ENCODE data around the gene MEGF10.

Gene MEGF10

GRCh38 chr5:127331890-127332649, 41.5 kb downstream of the MEGF10 start:
- no peak for DNase-seq

GRCh38 chr5:127333483-127333882, 42.9 kb downstream of the MEGF10 start:
- DNase-seq = no peak

- DNase-seq = no peak
Measured at GRCh38 chr5:127335381-127335780, 44.8 kb downstream of the MEGF10 start.

GRCh38 chr5:127337876-127338275, 47.3 kb downstream of the MEGF10 start:
- DNase-seq = no peak

GRCh38 chr5:127338501-127338900, 47.9 kb downstream of the MEGF10 start:
- no peak for DNase-seq

- no peak for DNase-seq
Measured at GRCh38 chr5:127340606-127341005, 50.0 kb downstream of the MEGF10 start.

- DNase-seq = no peak
Measured at GRCh38 chr5:127342364-127342763, 51.8 kb downstream of the MEGF10 start.

GRCh38 chr5:127343313-127343712, 52.7 kb downstream of the MEGF10 start:
- no peak for DNase-seq

- no peak for DNase-seq
Measured at GRCh38 chr5:127343866-127344265, 53.3 kb downstream of the MEGF10 start.

- no peak for DNase-seq
Measured at GRCh38 chr5:127344931-127345330, 54.3 kb downstream of the MEGF10 start.

- DNase-seq = no peak
Measured at GRCh38 chr5:127351418-127351817, 60.8 kb downstream of the MEGF10 start.

GRCh38 chr5:127352068-127352467, 61.5 kb downstream of the MEGF10 start:
- DNase-seq = no peak

GRCh38 chr5:127353327-127353726, 62.7 kb downstream of the MEGF10 start:
- DNase-seq = no peak

GRCh38 chr5:127353796-127354195, 63.2 kb downstream of the MEGF10 start:
- no peak for DNase-seq

GRCh38 chr5:127355337-127355736, 64.7 kb downstream of the MEGF10 start:
- no peak for DNase-seq

- DNase-seq = no peak
Measured at GRCh38 chr5:127358284-127358683, 67.7 kb downstream of the MEGF10 start.

GRCh38 chr5:127358740-127359139, 68.1 kb downstream of the MEGF10 start:
- no peak for DNase-seq

GRCh38 chr5:127359502-127359901, 68.9 kb downstream of the MEGF10 start:
- DNase-seq = no peak

- DNase-seq = no peak
Measured at GRCh38 chr5:127363403-127363802, 72.8 kb downstream of the MEGF10 start.

- DNase-seq = no peak
Measured at GRCh38 chr5:127367029-127367428, 76.4 kb downstream of the MEGF10 start.

- no peak for DNase-seq
Measured at GRCh38 chr5:127367946-127368465, 77.4 kb downstream of the MEGF10 start.

- DNase-seq = no peak
Measured at GRCh38 chr5:127369796-127370195, 79.2 kb downstream of the MEGF10 start.

- no peak for DNase-seq
Measured at GRCh38 chr5:127370631-127371030, 80.0 kb downstream of the MEGF10 start.

GRCh38 chr5:127373858-127374491, 83.4 kb downstream of the MEGF10 start:
- no peak for DNase-seq
